CD1c-positive myeloid dendritic cell (primary cell): ENCODE results near the gene LRP10.

Experiments used
- DNase-seq: peaks from one replicate; pipeline ENCODE4 v3.0.0-alpha.2; 2016; ENCODE audit errors: extremely low spot score

The LRP10 gene

GRCh38 chr14:22918804-22919600 lies 47.5 kb downstream of the LRP10 start, which contains the start of gene RBM23:
TSS of gene RBM23 (minus strand) at chr14:22919149.
- DNase-seq, result peak; percentile 100

DNA sequence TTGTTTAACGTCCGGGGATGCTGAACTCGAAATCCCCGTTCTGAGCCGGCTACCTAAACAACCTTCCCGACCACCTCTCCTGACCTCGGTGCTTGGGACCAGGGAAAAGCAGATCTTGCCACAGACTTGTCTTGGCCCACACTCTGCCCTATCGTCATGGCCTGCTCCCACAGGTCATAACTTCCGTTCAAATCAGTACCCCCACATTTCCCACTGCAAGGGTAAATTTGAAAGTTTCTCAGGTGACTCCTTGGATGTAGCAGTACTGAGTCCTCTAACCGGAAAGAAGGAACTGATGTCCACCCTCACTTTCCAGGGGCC lies 48.0 kb downstream of the LRP10 start:
- no peak for DNase-seq

GRCh38 chr14:22920697-22921096 lies 49.2 kb downstream of the LRP10 start:
- DNase-seq, result no peak

DNA sequence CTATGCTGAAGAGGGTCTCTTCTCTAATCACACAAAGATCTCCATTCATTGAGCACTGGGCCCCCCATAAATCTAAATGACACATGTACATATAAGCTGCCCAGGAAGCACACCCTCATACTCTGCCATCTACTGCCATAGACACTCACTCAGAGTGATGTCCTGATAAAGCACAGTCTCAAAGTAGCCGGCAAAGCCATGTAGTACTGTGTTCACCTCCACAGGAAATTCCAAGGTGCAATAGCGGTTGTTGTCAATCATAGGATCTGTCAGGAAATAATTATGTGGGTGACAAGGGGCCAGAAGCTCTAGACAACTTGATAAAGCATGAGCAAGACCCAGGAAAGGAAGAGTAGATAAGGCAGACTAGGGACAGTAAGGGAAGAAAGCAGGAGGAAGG lies 50.8 kb downstream of the LRP10 start:
- no peak for DNase-seq

DNA sequence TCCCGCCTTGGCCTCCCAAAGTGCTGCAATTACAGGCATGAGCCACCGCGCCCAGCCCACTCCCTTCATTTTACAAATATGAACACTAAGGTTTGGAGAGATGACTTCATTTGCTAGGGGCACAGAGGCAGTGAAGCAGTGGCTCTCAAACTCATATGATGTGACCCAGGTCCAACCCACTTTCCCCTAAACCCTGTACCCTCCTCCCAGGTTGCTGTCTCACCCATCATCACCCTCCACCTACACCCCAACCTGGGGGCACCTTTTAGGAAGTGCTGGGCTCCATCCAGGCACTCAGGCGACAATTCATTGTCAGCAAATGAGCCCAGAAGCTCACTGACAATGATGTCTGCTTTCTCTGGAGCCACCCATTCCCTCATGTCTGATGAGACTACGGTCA lies 52.2 kb downstream of the LRP10 start:
- DNase-seq, result no peak

DNA sequence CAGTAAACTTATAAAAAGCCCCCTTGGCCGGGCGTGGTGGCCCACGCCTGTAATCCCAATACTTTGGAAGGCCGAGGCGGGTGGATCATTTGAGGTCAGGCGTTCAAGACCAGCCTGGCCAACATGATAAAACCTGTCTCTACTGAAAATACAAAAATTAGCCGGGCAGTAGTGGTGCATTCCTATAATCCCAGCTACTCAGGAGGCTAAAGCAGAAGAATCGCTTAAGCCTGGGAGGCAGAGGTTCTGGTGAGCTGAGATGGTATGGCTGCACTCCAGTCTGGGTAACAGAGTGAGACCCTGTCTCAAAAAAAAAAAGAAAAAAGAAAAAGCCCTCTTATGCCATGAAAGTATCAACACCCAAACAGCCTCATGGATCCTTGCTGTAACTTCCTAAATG lies 54.0 kb downstream of the LRP10 start:
- no peak for DNase-seq

DNA sequence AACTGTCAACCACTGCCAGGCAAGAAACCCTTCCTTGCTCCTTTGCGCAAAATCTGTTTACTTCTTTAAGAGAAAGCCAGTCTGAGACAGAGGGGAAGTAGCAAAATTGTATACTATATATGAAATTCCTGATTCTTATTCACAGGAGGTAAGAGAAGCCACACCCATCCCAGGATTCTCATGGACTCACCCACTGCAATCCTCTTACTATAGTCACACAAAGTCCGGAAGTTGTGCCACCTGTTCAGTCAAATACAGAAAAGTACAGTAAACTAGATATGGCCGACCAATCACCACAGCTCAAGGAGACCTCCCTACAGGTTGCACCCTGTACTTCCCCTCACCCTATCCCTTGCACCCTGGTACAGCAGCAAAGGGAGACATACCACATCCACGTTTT lies 54.8 kb downstream of the LRP10 start:
- DNase-seq, result no peak

DNA sequence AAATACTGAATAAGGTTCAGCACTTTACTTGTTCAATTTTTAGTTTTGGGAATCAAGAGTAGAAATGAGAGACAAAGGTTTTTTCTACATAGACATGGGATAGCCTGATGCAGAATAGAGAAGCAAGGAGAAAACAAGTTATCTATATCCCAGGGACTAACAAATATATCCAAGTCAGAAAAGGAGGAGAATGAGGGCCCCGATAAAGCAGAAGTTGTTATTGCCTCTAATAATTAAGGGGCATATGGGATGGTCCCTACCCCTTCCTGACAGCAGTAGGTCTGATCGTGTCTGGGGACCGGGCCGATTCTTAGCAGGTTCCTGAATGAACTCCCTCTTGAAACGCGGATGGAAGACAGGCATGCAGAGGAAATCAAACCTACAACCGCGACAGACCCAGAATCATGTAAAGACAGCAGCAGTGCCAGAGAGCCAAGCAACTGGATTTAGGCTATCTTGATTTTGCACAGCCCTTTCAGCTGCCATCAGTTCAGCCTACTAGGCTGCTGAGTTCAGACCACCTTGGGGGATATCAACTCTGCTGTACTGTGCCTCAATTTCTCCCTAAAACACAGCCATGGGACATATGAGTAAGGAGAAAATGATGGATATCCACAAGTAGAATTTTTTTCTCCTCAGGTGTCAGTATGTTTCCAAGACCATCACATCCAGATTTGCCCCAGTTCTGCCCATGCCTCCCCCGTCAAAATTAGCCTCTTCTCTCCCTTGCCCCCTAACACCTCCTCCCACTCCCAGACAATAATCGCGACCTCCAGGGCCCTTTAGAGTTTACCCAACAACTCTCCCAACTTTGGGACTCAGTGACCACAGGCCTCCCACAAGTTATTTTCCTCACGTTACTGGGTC lies 56.9 kb downstream of the LRP10 start:
- no peak for DNase-seq

GRCh38 chr14:22929104-22929960 lies 57.8 kb downstream of the LRP10 start, which contains the start of gene PRMT5:
TSS of gene PRMT5 (minus strand) at chr14:22929376. CDS start at chr14:22929361, 15 bp downstream.
- DNase-seq, result peak; percentile 99

DNA sequence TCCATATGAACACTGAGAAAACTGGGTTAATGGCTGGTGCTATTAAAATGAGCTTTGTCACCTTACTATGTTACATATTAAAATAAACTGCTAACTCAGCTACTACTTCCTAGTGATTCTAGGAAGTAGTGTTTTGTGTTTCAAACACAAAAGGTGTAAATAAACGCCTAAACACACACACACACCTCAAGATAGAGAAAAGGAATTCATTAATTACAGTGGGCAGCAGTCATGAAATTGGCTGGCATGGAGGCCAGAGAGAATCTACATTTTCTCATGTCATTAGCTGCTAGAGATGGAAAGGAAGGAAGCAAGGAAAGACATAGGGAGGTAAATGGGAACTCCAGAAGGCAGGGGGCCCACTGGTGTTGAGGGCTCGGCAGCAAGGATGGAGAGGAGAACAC lies 58.4 kb downstream of the LRP10 start:
- no peak for DNase-seq
